SH-SY5Y (cell line): ENCODE results near the gene SERPIND1.

Source experiments
- GATA2 ChIP-seq: IDR thresholded peaks from 2 replicates; pipeline ENCODE4 v1.6.1; 2011; ENCODE audit warnings: mild to moderate bottlenecking, low read depth, low read length
- GATA3 ChIP-seq: IDR thresholded peaks from 2 replicates; pipeline ENCODE4 v1.6.1; 2011; ENCODE audit warnings: low read depth, mild to moderate bottlenecking, low read length, moderate library complexity

GRCh38 chr22:20724676-20725454 lies 49.0 kb upstream of the SERPIND1 start:
- TF ChIP-seq GATA3 (no peak), GATA2 (no peak)
